DMS79 (cell line): ENCODE measurements around the gene LRRC8E.
A peak's percentile ranks its signal among the peaks of the same experiment; 100 is the strongest.
"Not testable (repeated sequence)": the region's sequence is repeated elsewhere in the genome, so short reads cannot be mapped to it uniquely, and the experiment has no call there.

Experiments used
- DNase-seq: peaks from one replicate; lab custom pipeline; 2025; lab: John Stamatoyannopoulos, UW

The LRRC8E gene

GRCh38 chr19:7887408-7888144 is 734 bp upstream of the LRRC8E start:
- no peak for DNase-seq

GRCh38 chr19:7888826-7889217 is 512 bp downstream of the LRRC8E start:
- DNase-seq: no peak

GRCh38 chr19:7893362-7894101 is 5.2 kb downstream of the LRRC8E start:
- not testable (repeated sequence) for DNase-seq

DNA sequence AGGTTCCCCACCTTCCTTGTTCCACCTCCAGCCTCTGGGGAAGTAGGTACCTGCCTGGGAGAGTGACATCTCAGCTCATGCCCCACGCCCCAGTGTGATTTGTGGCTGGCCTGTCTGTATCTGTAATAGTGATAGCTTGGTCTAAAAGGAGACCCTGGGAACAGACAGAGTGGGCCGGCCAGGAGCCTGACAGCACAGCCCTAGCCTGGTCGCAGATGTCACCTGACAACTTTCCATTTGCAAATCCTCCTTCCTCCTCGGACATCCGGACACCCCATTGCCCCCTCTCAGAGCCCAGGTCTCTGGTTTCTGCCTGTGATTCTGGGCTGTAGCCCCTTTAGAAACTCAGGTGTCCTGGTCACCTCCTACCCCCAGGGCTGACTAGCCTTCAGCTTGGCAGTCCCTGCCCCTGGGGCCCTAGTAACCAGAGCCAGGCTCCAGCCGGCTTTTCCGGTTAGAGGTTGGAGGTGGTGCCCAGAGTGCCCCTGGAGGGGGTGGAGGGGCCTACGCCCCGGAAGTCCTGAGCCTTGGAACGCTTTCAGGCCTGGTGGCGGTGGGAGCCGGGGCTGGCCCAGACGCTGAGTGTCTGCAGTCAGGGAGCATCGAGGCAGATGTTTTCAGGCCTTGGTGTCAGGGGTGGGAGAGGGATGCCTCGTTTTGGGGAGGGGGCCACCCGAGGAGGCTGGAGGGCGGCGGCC is 6.5 kb downstream of the LRRC8E start:
- no peak for DNase-seq

DNA sequence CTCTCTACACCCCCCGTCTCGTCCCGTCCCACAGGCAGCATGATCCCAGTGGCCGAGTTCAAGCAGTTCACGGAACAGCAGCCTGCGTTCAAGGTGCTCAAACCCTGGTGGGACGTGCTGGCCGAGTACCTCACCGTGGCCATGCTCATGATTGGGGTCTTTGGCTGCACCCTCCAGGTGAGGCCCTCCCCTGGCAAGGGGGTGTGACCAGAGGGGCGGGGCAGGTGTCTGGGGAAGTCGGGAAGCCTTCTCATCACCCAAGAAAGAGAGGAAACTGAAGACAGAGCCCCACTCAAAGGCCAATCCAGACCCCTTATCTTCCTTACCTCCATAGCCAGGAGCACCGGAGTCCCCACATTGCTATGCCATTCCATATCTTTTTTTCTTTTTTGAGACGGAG is 7.3 kb downstream of the LRRC8E start:
- DNase-seq: no peak

GRCh38 chr19:7897292-7897691 is 9.0 kb downstream of the LRRC8E start:
- no peak for DNase-seq

DNA sequence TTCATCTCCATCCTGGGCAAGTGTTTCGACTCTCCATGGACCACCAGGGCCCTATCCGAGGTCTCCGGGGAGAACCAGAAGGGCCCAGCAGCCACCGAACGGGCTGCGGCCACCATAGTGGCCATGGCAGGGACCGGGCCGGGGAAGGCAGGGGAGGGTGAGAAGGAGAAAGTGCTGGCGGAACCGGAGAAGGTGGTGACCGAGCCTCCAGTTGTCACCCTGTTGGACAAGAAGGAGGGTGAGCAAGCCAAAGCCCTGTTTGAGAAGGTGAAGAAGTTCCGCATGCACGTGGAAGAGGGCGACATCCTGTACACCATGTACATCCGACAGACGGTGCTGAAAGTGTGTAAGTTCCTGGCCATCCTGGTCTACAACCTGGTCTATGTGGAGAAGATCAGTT is 10.7 kb downstream of the LRRC8E start:
- DNase-seq: no peak

DNA sequence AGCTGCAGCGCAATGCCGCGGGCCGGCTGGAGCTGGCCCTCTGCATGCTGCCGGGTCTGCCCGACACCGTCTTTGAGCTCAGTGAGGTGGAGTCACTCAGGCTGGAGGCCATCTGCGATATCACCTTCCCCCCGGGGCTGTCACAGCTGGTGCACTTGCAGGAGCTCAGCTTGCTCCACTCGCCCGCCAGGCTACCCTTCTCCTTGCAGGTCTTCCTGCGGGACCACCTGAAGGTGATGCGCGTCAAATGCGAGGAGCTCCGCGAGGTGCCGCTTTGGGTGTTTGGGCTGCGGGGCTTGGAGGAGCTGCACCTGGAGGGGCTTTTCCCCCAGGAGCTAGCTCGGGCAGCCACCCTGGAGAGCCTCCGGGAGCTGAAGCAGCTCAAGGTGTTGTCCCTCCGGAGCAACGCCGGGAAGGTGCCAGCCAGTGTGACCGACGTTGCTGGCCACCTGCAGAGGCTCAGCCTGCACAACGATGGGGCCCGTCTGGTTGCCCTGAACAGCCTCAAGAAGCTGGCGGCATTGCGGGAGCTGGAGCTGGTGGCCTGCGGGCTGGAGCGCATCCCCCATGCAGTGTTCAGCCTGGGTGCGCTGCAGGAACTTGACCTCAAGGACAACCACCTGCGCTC is 11.6 kb downstream of the LRRC8E start:
- no peak for DNase-seq

GRCh38 chr19:7900401-7900870 is 12.1 kb downstream of the LRRC8E start:
- DNase-seq: no peak

- DNase-seq: no peak
Observed at GRCh38 chr19:7900931-7901330, 12.6 kb downstream of the LRRC8E start.

DNA sequence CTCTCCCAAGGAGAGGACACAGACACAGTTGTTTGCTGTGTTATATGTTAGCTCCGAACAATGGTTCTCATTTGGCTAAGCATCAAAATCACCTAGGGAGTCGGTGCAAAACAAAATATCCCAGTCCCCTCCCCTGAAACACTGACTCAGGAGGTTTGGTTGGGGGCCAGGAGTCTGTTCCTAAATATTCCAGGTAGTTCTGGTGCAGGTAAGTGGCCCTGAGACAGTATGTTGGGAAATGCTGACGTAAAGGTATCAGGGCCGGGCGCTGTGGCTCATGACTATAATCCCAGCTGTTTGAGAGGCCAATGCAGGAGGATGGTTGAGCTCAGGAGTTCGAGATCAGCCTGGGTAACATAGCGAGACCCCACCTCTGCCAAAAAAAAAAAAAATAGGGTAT is 13.0 kb downstream of the LRRC8E start:
- no peak for DNase-seq

- no peak for DNase-seq
Observed at GRCh38 chr19:7902796-7903243, 14.5 kb downstream of the LRRC8E start.

GRCh38 chr19:7903244-7904073 is 15.1 kb downstream of the LRRC8E start, which contains the start of gene MAP2K7:
Gene MAP2K7, plus strand, starts transcription at chr19:7903877. Its CDS starts 68 bp downstream, at chr19:7903945.
- peak; percentile 97 for DNase-seq

GRCh38 chr19:7904074-7905020 is 16.0 kb downstream of the LRRC8E start:
- DNase-seq: no peak

DNA sequence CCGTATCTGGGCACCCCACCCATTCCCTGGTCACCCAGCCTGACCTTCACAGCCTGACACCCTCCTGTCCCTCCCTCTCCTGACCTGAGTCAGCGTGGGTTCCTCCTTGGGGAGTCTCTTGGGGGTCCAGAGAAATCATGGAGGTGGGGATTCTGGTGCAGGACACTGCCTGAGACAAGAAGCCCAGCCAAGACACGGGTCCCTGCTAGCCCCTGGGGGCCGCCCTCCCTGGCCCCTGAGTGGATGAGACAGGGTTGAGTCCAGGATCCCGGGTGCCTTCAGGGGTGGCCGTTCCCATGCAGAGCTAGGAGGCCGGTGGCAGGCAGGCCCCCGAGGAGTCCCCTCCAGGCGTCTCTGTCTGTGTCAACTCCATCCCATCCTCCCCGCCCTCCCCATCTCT is 17.0 kb downstream of the LRRC8E start:
- DNase-seq: no peak

DNA sequence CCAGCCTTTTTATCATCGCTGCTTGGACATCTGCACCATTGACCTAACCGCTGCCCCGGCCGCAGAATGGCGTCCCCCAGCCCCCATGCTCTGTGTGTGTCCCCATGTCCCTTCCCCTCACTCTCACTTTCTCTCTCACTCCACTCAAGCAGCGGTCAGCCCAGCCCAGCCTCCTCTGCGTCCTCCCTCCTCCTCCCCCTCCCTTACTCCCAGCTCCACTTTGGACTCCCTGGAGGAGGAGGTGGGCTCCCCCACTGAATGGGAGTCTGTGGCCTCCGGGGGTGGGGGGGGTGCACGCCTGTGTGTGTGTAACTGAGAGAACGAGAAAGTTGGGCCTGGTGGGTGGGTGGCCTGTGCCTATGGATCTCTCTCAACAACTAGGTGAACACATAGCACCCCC is 17.5 kb downstream of the LRRC8E start:
- no peak for DNase-seq

GRCh38 chr19:7907122-7907521 is 18.8 kb downstream of the LRRC8E start:
- no peak for DNase-seq

- no peak for DNase-seq
Observed at GRCh38 chr19:7907544-7907943, 19.2 kb downstream of the LRRC8E start.

- no peak for DNase-seq
Observed at GRCh38 chr19:7908078-7908699, 19.9 kb downstream of the LRRC8E start.
